ENCODE results near the gene CDK16.
"Not testable (repeated sequence)": the region's sequence is repeated elsewhere in the genome, so short reads cannot be mapped to it uniquely, and the experiment has no call there.

Gene CDK16

DNA sequence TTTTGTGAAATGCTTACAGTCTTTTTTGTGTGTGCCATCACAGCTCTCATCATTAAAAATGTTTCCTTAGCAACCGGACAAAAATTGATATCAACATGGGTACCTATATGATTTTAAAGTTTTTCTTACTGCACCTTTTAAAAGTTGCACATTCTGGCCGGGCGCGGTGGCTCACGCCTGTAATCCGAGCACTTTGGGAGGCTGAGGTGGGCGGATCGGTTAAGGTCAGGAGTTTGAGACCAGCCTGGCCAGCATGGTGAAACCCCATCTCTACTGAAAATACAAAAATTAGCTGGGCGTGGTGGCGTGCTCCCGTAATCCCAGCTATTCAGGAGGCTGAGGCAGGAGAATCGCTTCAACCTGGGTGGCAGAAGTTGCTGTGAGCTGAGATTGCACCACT lies 39.1 kb downstream of the CDK16 start:
- not testable (repeated sequence) for DNase-seq

DNA sequence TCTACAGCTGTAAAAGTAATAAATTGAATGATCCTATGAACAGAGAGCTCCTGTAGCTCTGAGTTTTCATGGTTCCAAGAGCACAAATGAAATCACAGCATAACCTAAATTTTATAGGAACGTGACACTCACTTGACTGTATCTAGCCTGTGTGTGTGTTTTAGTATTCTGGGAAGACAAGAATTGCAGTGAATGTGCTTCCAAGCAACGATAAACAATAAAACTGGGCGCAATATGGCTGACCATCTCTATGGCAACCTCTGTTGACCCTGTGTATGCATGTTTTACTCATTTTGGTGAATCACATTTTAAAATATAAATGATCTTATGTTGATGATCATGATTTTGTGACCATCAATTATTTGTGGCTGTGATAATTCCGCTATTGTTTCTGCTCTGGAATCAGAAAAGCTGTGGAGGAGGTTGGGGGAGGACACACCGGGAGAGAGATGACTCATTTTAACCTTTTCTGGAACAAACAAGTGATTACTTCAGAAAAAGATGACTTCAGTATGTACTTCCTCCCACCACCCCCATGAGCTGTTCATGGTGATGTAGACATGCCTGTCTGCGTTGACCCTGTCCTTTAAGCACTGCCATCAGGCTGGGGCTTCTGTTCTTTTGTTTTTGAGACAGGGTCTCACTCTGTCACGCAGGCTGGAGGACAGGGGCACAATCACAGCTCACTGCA lies 46.1 kb downstream of the CDK16 start:
- DNase-seq: no peak

DNA sequence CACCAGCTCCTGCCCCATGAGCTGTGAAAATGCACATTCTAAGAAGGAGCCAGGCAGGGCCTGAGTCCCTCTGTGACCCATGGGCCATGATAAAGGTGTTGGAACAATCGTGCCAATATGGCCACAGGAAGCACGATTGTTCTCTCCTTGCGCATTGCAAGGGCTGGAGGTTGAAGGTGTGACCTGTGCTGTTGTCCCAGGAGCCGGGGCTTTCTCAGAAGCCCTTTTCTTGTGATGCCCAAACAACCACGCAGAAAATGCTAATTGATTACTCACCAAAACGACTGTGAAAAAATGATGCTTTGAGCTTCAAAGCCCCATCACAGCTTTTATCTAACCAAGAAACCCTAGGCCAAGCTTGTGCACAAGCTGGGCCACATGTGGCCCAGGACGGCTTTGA lies 48.2 kb downstream of the CDK16 start:
- DNase-seq: no peak

- DNase-seq: no peak
These were observed 53.5 kb downstream of the CDK16 start for GRCh38 chrX:47272013-47272408.

DNA sequence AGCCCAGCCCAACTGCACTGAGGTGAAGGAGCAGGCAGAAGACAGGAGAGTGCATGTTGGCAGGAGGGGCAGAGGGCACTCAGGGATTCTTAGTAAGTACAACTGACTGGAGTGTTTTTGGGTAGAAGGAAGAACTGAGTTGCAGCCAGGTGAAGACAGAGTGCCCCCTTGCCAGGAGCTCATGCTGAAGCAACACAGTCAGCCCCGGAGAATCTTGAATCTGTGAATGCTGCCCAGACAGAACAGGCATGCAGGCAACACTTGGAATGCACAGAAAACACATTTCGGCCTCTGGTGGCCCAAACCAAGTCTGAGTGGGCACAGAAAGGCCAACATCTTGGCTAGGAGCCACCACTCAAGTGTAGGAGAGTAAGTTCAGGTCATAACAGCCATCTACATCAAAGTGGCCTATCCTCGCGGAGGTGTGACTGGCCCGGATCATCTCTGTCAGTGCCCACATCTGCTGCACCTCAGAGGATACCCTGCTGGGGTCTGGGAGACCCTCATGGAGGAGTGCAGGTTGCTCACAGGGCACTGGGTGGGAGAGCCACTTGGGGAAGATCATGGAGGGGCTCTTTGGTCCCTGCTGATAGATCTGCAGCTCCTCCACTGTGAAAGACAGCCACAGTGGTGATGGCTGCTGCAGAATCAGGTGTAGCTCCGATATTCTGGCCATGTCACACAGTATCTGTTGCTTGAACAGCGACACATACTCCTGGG lies 54.7 kb downstream of the CDK16 start:
- no peak for DNase-seq

DNA sequence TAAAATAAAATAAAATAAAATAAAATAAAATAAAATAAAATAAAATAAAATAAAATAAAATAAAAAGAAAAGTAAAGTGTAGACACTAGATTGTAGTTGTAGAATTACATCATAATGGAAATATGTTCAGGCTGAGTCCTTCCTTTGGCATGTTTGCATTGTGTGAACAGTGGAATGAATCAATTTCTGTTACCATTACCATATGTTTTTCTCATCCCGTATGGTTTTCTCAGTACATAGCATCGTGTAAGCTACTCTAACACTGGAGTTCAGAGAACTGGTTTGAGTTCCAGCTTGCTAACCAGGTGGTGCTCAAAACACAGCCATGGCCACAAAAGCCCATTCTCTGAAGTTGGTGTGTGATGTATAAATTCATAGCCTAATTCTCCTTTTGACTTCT lies 60.2 kb downstream of the CDK16 start:
- no peak for DNase-seq
